ENCODE data around the gene WRAP73. TPM values are rescaled to one million over a fixed set of nuclear protein-coding genes. Genes with fewer than 3 reads are reported as not detected.

The WRAP73 gene
- total RNA-seq, 1 experiment from 2014 or later, result 57.2 TPM

DNA sequence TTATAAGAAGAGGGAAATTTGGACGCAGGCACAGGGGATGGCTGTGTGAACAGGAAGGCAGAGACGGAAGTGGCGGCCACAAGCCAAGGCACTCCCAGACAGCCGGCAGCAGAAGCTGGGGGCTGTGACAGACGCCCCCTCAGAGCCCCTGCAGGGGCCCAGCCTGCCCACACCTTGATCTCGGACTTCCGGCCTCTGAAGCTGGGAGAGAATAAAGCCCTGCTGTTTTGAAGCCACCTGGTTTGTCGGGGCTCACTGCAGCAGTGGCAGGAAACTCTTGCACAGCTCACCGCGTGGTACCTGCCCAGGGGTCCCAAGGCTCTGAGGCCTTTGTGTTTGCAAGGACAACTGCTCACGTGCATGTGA is 52.3 kb downstream of the WRAP73 start:
- H3K9me2 ChIP-seq (replicated peaks; ENCODE audit: low read length), result no peaks in the 10 kb centered on the region
- BruUV-seq (replicated peaks), result no TSS peak
- ATAC-seq (no peak), DNase-seq (no peak)
- no peak overlapping the region for H3K4me3 ChIP-seq (ENCODE audit: low read length)
- no peaks in the 10 kb centered on the region for H3K27me3 ChIP-seq (ENCODE audit: low read length)
- POLR2A ChIA-PET (ENCODE audit: unreplicated experiment), result no interaction called here
- H3K36me3 ChIP-seq (ENCODE audit: low read depth, low read length), result no peaks in the 10 kb centered on the region
- no peaks in the 10 kb centered on the region for H3K79me2 ChIP-seq (ENCODE audit: low read length)
- intact Hi-C loops (cut with micrococcal nuclease), result no loop called here
- no peak overlapping the region for H2AFZ ChIP-seq (ENCODE audit: low read length)
- H3K9ac ChIP-seq (ENCODE audit: low read length), result no peak overlapping the region
- no peaks in the 10 kb centered on the region for H3K9me3 ChIP-seq (ENCODE audit: low read length)
- no peaks in the 10 kb centered on the region for H4K20me1 ChIP-seq (ENCODE audit: low read length)
- H3F3A ChIP-seq (ENCODE audit: low read length, unreplicated experiment), result no peaks in the 10 kb centered on the region
- H3K27ac ChIP-seq (ENCODE audit: low read length), result no peak overlapping the region
- CTCF ChIA-PET, result no interaction called here
- TF ChIP-seq, protein P1, sequence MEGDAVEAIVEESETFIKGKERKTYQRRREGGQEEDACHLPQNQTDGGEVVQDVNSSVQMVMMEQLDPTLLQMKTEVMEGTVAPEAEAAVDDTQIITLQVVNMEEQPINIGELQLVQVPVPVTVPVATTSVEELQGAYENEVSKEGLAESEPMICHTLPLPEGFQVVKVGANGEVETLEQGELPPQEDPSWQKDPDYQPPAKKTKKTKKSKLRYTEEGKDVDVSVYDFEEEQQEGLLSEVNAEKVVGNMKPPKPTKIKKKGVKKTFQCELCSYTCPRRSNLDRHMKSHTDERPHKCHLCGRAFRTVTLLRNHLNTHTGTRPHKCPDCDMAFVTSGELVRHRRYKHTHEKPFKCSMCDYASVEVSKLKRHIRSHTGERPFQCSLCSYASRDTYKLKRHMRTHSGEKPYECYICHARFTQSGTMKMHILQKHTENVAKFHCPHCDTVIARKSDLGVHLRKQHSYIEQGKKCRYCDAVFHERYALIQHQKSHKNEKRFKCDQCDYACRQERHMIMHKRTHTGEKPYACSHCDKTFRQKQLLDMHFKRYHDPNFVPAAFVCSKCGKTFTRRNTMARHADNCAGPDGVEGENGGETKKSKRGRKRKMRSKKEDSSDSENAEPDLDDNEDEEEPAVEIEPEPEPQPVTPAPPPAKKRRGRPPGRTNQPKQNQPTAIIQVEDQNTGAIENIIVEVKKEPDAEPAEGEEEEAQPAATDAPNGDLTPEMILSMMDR (conservative IDR thresholded peaks at IDR 0.05; ENCODE audit: low read depth, low read length), result no peak
- TF ChIP-seq EZH2phosphoT487 (IDR thresholded peaks at IDR 0.05; ENCODE audit: borderline replicate concordance, low read length) (no peak), EZH2 (IDR thresholded peaks at IDR 0.05; ENCODE audit: low read length, unreplicated experiment) (no peak)
- H3K4me1 ChIP-seq (ENCODE audit: insufficient read depth, low read length), result no peaks in the 10 kb centered on the region
- H3K4me2 ChIP-seq (ENCODE audit: low read length), result no peak overlapping the region

DNA sequence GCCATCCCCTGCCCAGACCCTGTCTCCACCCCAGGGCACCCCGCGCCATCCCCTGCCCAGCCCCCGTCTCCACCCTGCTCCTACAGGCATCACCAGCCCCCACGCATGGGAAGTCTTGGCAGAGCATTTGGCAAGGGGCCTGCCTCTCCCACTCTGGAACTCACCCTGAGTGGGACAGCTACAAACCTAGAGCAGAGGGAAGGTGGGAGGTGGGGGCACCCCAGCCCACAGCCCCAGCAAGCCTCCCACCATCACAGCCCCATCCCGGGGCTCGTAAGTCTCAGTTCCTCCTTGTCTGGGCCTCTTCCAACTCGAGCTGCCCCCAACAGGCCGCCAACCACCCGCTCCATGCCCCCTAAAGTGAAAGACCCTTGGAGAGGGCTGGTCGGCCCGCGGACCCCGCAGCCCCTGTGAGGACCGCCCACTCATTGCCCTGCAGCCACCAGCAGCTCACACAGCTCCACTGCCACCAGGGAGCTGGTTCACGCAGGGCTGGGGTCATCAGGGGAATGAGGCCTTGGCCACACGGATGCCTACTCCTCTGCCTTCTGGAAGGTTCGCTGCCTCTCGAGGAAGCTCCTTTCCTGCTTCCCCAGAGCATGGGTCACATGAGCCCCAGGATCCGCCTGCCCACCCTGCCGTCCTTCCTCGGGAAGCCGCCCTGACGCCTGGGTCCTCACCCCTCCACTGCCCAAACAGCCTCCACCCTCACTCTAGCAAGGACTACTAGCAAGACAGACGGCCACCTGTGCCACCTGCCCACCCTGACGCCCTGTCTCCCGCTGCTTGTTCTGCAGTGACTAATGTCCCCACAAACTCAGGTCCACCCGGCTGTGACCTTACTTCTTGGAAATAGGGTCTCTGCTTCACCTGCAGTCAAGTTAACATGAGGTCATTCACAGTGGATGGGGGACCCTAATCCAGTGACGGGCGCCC is 53.0 kb downstream of the WRAP73 start:
- intact Hi-C loops (cut with micrococcal nuclease), result no loop called here
- POLR2A ChIA-PET (ENCODE audit: unreplicated experiment), result no interaction called here
- DNase-seq (no peak), ATAC-seq (no peak)
- H3K9me2 ChIP-seq (replicated peaks; ENCODE audit: low read length), result no peaks in the 10 kb centered on the region
- H3K9me3 ChIP-seq (ENCODE audit: low read length), result no peaks in the 10 kb centered on the region
- no peaks in the 10 kb centered on the region for H3F3A ChIP-seq (ENCODE audit: low read length, unreplicated experiment)
- CTCF ChIA-PET, result no interaction called here
- H4K20me1 ChIP-seq (ENCODE audit: low read length), result no peaks in the 10 kb centered on the region
- no TSS peak for BruUV-seq (replicated peaks)
- H3K27me3 ChIP-seq (ENCODE audit: low read length), result no peaks in the 10 kb centered on the region
- no peak overlapping the region for H2AFZ ChIP-seq (ENCODE audit: low read length)
- no peaks in the 10 kb centered on the region for H3K79me2 ChIP-seq (ENCODE audit: low read length)
- no peaks in the 10 kb centered on the region for H3K4me1 ChIP-seq (ENCODE audit: insufficient read depth, low read length)
- no peak overlapping the region for H3K4me3 ChIP-seq (ENCODE audit: low read length)
- TF ChIP-seq EZH2phosphoT487 (IDR thresholded peaks at IDR 0.05; ENCODE audit: borderline replicate concordance, low read length) (no peak), EZH2 (IDR thresholded peaks at IDR 0.05; ENCODE audit: low read length, unreplicated experiment) (no peak)
- TF ChIP-seq, protein P1 (conservative IDR thresholded peaks at IDR 0.05; ENCODE audit: low read depth, low read length), result no peak
- no peak overlapping the region for H3K9ac ChIP-seq (ENCODE audit: low read length)
- no peak overlapping the region for H3K27ac ChIP-seq (ENCODE audit: low read length)
- no peaks in the 10 kb centered on the region for H3K36me3 ChIP-seq (ENCODE audit: low read depth, low read length)
- H3K4me2 ChIP-seq (ENCODE audit: low read length), result no peak overlapping the region

DNA sequence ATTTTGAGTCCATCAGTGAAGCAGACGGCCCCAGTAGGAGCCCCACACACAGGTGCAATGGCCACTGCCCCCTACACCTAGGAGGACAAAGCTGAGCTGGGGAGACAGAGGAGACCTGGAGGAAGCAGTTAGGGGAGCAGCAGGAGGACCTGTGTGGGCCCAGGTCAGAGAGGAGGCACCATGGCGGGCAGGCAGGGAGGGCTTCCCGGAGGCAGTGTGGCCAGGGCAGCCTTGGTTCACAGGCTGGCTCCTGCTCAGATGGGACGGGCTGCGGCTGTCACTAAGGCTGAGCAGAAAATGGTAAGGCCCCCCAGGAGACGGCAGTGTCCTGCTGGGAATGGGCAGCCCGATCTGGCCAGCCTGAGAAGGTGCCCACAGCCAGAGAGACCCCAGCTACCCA is 54.0 kb downstream of the WRAP73 start:
- ATAC-seq (no peak), DNase-seq (no peak)
- Histone ChIP-seq H3K4me1 (ENCODE audit: insufficient read depth, low read length) (no peaks in the 10 kb centered on the region), H3K9me3 (ENCODE audit: low read length) (no peaks in the 10 kb centered on the region), H3K4me2 (ENCODE audit: low read length) (no peak overlapping the region), H4K20me1 (ENCODE audit: low read length) (no peaks in the 10 kb centered on the region), H3K9me2 (replicated peaks; ENCODE audit: low read length) (no peaks in the 10 kb centered on the region), H3K79me2 (ENCODE audit: low read length) (no peaks in the 10 kb centered on the region), H3K9ac (ENCODE audit: low read length) (no peak overlapping the region), H3K4me3 (ENCODE audit: low read length) (no peak overlapping the region), H3F3A (ENCODE audit: low read length, unreplicated experiment) (no peaks in the 10 kb centered on the region), H2AFZ (ENCODE audit: low read length) (no peak overlapping the region), H3K27ac (ENCODE audit: low read length) (no peak overlapping the region), H3K27me3 (ENCODE audit: low read length) (no peaks in the 10 kb centered on the region), H3K36me3 (ENCODE audit: low read depth, low read length) (no peaks in the 10 kb centered on the region)
- no TSS peak for BruUV-seq (replicated peaks)
- CTCF ChIA-PET, result no interaction called here
- POLR2A ChIA-PET (ENCODE audit: unreplicated experiment), result no interaction called here
- no peak for TF ChIP-seq EZH2phosphoT487 (IDR thresholded peaks at IDR 0.05; ENCODE audit: borderline replicate concordance, low read length)
- TF ChIP-seq EZH2 (IDR thresholded peaks at IDR 0.05; ENCODE audit: low read length, unreplicated experiment), result no peak
- TF ChIP-seq, protein P1 (conservative IDR thresholded peaks at IDR 0.05; ENCODE audit: low read depth, low read length), result no peak
- intact Hi-C loops (cut with micrococcal nuclease), result no loop called here

Measured in PC-3 (cell line).